Loucy (cell line): ENCODE measurements around the gene TDRD7.

Source experiments
- H2AFZ ChIP-seq: fragments of 200-600 bp; sonication (generic); 2 replicates; pipeline ENCODE4 v1.6.0; 2016; ENCODE audit warnings: antibody characterized with exemption, mild to moderate bottlenecking, low read length, moderate library complexity
- H3F3A ChIP-seq: fragments of 200-600 bp; 2 replicates; pipeline ENCODE4 v1.6.0; 2016; ENCODE audit warnings: antibody characterized with exemption, low read depth, mild to moderate bottlenecking
- H3K27me3 ChIP-seq: fragments of 200-600 bp; sonication (generic); 2 replicates; pipeline ENCODE4 v1.6.1; 2014; ENCODE audit warnings: low read length, mild to moderate bottlenecking; ENCODE audit not compliant: insufficient read depth, poor library complexity, severe bottlenecking
- H3K36me3 ChIP-seq: fragments of 200-600 bp; sonication (generic); 2 replicates; pipeline ENCODE4 v1.6.1; 2016; ENCODE audit warnings: low read length; ENCODE audit not compliant: insufficient read depth
- H3K4me1 ChIP-seq: fragments of 200-600 bp; sonication (generic); 2 replicates; pipeline ENCODE4 v1.5.1; 2014; ENCODE audit warnings: low read length, mild to moderate bottlenecking; ENCODE audit not compliant: insufficient read depth, poor library complexity, severe bottlenecking
- H3K4me2 ChIP-seq: fragments of 200-600 bp; sonication (generic); 2 replicates; pipeline ENCODE4 v1.6.0; 2014; ENCODE audit warnings: antibody characterized with exemption, low read length, low read depth, mild to moderate bottlenecking; ENCODE audit not compliant: poor library complexity, severe bottlenecking
- H3K4me3 ChIP-seq: fragments of 200-600 bp; sonication (generic); 2 replicates; pipeline ENCODE4 v1.5.1; 2014; ENCODE audit warnings: low read length, mild to moderate bottlenecking, mixed read lengths; ENCODE audit not compliant: poor library complexity, severe bottlenecking
- H3K79me2 ChIP-seq: fragments of 200-600 bp; sonication (generic); 2 replicates; pipeline ENCODE4 v1.6.1; 2014; ENCODE audit warnings: low read length; ENCODE audit not compliant: insufficient read depth
- H3K9ac ChIP-seq: fragments of 200-600 bp; sonication (generic); 2 replicates; pipeline ENCODE4 v1.6.0; 2014; ENCODE audit warnings: mild to moderate bottlenecking, low read depth, low read length, moderate library complexity; ENCODE audit not compliant: poor library complexity, severe bottlenecking
- H3K9me2 ChIP-seq: fragments of 200-600 bp; sonication (generic); replicated peaks from 2 replicates; pipeline ENCODE4 v1.6.1; 2016; ENCODE audit warnings: low read depth, low read length, mixed read lengths
- H3K9me3 ChIP-seq: fragments of 200-600 bp; sonication (generic); 2 replicates; pipeline ENCODE4 v1.6.1; 2014; ENCODE audit warnings: mild to moderate bottlenecking, antibody characterized with exemption, low read length, low read depth; ENCODE audit not compliant: insufficient read depth
- H4K20me1 ChIP-seq: fragments of 200-600 bp; sonication (generic); 2 replicates; pipeline ENCODE4 v1.6.0; 2014; ENCODE audit warnings: antibody characterized with exemption, low read length, mild to moderate bottlenecking; ENCODE audit not compliant: insufficient read depth, poor library complexity, severe bottlenecking
- CTCF ChIP-seq: fragments of 200-600 bp; sonication (generic); conservative IDR thresholded peaks from 2 replicates; pipeline ENCODE4 v1.5.1; 2014; ENCODE audit warnings: mild to moderate bottlenecking, antibody characterized with exemption, low read length
- EZH2phosphoT487 ChIP-seq: fragments of 200-600 bp; IDR thresholded peaks from 2 replicates; pipeline ENCODE4 v1.6.1; 2018; ENCODE audit warnings: antibody characterized with exemption, mild to moderate bottlenecking, moderate library complexity, borderline replicate concordance

Gene TDRD7

GRCh38 chr9:97468658-97469448 is 57.0 kb downstream of the TDRD7 start:
- H3K36me3 ChIP-seq: no peaks in the 10 kb centered on the region
- no peak overlapping the region for H3K9ac ChIP-seq
- H3K4me1 ChIP-seq: no peaks in the 10 kb centered on the region
- no peaks in the 10 kb centered on the region for H3K79me2 ChIP-seq
- no peaks in the 10 kb centered on the region for H4K20me1 ChIP-seq
- no peak overlapping the region for H2AFZ ChIP-seq
- no peak overlapping the region for H3K4me2 ChIP-seq
- TF ChIP-seq EZH2phosphoT487 (no peak), CTCF (peak; percentile 89)
- H3K4me3 ChIP-seq: no peak overlapping the region
- no peaks in the 10 kb centered on the region for H3F3A ChIP-seq
- no peaks in the 10 kb centered on the region for H3K9me3 ChIP-seq
- no peaks in the 10 kb centered on the region for H3K9me2 ChIP-seq
- no peaks in the 10 kb centered on the region for H3K27me3 ChIP-seq

GRCh38 chr9:97470076-97470475 is 58.2 kb downstream of the TDRD7 start:
- Histone ChIP-seq H4K20me1 (no peaks in the 10 kb centered on the region), H2AFZ (no peak overlapping the region), H3K4me1 (no peaks in the 10 kb centered on the region), H3K9me3 (no peaks in the 10 kb centered on the region), H3K4me3 (no peak overlapping the region), H3K4me2 (no peak overlapping the region), H3K79me2 (no peaks in the 10 kb centered on the region), H3K9ac (no peak overlapping the region), H3K9me2 (no peaks in the 10 kb centered on the region), H3K36me3 (no peaks in the 10 kb centered on the region), H3K27me3 (no peaks in the 10 kb centered on the region), H3F3A (no peaks in the 10 kb centered on the region)
- TF ChIP-seq EZH2phosphoT487 (no peak), CTCF (peak; percentile 51)

- Histone ChIP-seq H3K9me2 (no peaks in the 10 kb centered on the region), H3K36me3 (no peaks in the 10 kb centered on the region), H3K79me2 (no peaks in the 10 kb centered on the region), H4K20me1 (no peaks in the 10 kb centered on the region), H3K9ac (no peak overlapping the region), H2AFZ (no peak overlapping the region), H3F3A (no peaks in the 10 kb centered on the region), H3K27me3 (no peaks in the 10 kb centered on the region), H3K4me1 (no peaks in the 10 kb centered on the region), H3K4me3 (no peak overlapping the region), H3K9me3 (no peaks in the 10 kb centered on the region), H3K4me2 (no peak overlapping the region)
- no peak for TF ChIP-seq CTCF
- no peak for TF ChIP-seq EZH2phosphoT487
Observed at GRCh38 chr9:97473717-97474116, 61.8 kb downstream of the TDRD7 start.
